GM11168 (cell line): ENCODE measurements around the gene C1orf198.

ENCODE experiments used
- in situ Hi-C: fragments of 300-500 bp; cut with MboI; formaldehyde crosslinking; loops from one replicate; pipeline ENCODE4 v1.12.0; 2022; ENCODE audit warnings: low sequenced_read_pairs; ENCODE audit not compliant: unreplicated experiment

C1orf198 gene

DNA sequence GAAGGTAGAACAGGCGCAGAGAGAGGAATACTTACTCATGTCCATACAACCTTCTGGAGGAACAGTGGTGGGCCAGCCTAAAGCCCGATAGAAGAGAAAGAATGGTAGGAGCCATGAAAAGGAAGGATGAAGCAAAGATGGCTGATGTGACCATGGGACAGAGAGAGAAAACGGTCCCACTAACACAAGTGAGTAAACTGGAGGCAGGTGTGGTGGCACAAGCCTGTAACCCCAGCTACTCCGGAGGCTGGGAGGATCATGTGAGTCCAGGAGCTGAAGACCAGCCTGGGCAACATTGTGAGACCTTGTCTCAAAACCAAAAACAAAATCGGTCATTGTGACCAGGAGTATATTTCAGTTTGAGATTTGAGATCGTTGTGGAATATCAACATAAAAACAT is 49.4 kb downstream of the C1orf198 start:
- in situ Hi-C loops: no loop called here

DNA sequence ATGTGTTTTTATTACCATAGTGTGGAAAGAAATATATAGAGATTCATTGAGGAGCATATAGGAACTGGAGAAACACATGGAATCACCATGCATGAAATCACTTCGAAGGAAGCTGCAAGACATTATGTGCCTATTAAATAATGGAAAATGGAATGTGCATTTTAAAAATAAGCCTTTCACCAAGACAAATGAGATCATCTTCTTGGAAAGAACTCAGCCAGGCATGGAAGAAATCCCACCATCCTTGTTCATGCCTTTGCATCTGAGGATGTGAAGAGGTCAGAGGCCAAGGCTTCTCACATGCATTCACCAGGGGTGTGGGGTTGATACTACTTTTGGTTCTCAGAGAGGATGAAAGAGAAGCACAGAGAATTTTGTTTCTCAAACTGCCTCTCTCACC is 50.0 kb downstream of the C1orf198 start:
- in situ Hi-C loops: no loop called here

DNA sequence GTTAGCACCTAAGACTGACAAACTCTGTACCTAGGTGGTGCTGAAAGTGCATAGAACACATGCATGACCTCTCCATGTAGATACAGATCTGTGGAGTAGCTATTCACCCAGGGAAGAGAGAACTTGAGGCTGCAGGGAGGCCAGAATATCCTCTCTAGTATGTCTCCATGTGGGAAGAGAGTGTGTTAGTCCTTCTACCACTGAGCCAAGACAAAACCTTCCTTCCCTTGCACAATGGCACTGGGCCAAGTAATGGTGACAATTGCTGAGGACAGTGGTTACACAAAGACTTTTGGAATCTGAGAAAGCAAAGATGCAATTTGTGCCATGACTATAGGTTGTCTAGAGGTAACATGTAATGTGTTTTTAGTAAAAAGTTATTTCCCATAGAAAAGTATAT is 52.3 kb downstream of the C1orf198 start:
- in situ Hi-C loops: no loop called here

DNA sequence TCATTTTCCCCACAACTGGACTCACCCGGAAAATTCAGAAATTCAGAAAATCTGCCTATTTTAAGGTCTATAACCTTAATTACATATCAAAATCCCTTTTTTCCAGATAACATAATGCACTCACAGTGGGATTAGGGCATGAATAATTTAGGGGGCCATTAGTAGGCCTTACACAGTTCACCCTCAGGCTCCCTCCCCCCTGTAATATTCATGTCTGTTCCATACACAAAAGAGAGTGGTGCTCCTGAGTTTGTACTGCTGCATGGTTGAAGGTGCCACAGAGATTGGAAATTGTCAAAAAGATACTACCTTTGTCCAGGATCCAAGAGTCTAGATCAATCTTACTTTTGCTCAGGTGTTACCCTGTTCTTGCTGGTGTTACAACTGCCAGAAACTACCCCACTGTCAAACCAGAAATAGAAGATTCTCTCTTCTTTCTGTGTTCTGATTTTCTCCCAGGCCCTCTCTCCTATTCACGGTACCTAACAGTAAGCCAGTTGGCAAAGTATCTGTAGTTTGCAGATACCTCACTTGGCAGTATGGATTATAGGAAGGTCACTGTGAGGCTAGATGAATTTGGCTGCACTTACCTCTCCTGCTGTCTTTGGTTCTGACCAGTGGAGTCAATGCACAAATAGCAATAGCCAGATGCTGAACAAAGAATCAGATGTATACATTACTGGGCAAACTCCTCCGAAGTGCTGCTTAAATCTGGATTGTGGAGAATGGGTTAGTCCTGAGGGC is 53.2 kb downstream of the C1orf198 start:
- in situ Hi-C loops: no loop called here

DNA sequence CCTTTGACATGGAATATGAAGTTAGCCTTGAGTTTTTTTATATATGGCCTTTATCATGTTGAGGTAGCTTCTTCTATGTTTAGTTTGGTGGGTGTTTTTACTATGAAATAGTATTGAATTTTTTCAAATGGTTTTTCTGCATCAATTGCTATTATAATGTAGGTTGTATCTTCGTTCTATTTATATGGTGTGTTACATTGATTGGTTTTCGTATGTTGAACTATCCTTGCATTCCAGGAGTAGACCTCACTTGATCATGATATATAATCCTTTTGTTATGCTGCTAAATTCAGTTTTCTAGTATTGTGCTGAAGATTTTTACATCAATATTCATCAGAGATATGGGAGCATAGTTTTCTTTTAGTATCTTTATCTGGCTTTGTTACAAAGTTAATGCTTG is 55.8 kb downstream of the C1orf198 start:
- in situ Hi-C loops: no loop called here

DNA sequence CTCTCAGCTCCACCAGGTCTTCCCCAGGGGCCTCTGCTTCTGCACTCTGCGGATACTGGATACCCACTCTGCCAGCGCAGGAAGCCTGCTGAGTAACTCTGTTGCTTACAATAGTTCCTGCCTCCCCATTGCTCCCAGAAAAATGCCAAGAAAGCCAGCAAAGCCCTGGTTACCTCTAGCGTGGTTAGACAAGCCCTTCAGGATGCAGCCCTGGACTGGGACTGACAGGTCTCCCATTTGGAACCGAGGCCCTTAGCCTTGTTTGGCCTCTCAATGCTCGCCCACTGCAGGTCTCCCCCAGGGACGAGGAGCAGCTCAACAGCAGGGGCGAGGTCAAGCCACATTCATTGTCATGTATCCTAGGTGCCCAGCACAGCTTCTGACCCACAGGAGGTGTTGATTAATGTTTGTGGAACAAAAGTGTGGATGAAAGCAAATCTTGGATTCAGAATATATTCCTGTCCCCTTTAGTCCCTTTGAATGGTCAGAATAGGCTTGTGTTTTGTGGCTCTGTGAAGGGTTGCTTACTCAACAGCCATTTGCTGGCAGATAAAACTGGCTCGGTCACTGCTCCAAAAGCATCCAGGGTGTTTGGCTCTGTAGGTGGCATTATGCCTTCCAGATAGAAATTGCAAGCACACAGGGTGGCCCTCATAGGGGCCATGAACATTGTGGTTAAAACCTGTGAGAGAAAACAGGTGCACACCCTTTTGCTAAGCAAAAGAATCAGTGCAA is 58.9 kb downstream of the C1orf198 start:
- in situ Hi-C loops: no loop called here

DNA sequence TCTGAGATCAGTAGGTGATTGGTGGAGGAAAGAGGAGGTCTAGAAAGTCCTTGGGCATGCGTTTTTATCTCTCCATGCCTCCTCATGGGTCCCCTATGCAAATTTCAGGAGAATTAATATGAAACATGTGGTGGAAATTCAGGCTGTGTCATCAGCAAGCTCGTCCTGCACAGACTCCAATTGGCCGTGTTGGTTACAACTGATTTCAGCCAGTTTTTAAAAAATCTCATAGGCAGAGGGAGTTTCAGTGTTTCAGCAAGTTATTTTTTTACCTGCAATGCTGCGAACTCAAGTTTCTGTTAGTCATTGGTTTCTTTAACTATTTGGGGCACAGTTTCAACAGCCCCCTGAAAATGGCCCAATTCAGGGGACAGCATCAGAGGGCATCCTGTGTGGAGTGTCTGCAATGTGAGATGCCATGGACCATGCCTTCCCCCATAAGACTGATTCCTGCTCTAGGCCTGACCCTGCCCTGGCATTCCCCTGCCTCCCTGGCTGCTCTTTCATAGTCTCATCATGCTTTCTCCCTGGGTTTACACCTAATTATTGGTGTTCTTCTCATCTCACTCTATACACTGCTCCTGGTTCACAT is 59.9 kb downstream of the C1orf198 start:
- in situ Hi-C loops: no loop called here

DNA sequence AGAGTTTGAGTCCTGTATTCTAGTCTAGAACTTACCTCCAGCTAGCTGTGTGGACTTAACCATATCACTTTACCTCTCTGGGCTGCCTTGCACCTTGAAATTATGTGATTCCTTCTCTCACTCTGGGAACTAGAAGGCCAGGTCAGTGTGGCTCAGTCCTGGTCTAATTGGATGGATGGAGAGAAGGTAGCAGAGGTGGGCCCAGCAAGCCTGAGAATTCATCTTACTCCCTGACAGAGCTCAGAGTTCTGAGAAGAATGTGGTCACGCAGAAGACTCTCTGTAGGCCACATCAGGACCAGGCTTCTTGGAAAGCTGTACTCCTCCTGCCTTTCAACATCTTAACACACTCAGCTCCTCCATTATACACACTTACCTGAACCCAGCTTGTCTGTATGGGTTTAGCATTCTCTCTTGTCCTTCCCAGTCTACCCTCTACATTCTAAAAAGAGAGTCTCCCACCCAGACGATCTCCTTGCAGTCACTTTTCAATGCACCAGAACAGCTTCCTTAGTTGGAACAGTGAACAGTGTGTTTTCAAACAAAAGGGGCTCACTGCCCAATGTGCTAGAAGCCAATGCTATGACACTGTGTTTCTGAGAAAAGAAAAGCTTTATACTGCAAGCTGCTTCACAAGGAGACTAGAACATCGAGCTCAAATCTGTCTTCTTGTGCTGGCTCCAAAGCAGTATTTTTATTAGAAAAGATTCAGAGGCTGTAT is 60.6 kb downstream of the C1orf198 start:
- in situ Hi-C loops: no loop called here

DNA sequence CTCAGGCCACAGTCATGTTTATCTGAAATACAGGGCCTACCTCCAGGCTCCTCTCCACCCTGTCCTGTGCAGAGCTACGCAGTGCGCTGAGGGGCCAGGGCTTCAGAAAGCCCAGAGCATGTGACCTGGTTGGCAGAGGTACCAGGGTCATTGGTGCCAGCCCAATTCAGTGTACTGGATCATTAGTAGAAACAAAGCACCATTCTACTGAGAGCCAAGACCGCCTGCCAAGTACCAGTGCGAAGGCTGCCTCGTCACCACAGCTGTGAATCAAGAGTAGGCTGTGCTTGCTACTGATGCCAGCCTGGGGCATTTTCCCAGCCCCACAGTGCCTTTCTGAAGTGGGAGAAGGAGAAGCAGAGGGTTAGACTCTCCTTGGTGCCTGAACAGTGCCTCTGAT is 61.3 kb downstream of the C1orf198 start:
- in situ Hi-C loops: no loop called here

DNA sequence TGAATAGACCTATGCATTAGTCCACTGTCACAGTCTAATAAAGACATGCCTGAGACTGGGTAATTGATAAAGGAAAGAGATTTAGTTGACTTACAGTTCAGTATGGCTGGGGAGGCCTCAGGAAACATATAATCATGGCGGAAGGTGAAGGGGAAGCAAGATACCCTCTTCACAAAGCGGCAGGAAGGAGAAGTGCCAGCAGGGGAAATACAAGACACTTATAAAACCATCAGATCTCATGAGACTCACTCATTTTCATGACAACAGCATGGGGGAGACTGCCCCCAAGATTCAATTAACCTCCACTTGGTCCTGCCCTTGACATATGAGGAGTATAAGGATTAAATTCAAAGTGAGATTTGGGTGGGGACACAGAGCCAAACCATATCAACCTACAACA is 61.8 kb downstream of the C1orf198 start:
- in situ Hi-C loops: no loop called here

DNA sequence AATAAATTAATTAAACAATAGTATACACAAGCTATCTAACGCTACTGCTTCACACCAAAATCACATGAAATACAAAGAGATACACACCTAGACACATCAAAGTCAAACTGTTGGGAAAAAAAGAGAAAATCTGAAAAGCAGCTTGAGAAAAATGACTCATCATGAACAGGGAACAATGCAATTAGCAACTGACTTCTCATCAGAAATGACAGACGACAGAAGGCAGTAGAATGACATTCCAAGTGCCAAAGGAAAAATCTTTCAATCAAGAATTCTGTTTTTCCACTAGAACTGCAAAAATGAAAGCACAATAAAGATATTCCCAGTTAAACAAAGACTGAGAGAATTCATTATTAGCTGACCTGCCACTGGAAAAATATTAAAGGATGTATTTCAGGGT is 63.9 kb downstream of the C1orf198 start:
- in situ Hi-C loops: no loop called here

DNA sequence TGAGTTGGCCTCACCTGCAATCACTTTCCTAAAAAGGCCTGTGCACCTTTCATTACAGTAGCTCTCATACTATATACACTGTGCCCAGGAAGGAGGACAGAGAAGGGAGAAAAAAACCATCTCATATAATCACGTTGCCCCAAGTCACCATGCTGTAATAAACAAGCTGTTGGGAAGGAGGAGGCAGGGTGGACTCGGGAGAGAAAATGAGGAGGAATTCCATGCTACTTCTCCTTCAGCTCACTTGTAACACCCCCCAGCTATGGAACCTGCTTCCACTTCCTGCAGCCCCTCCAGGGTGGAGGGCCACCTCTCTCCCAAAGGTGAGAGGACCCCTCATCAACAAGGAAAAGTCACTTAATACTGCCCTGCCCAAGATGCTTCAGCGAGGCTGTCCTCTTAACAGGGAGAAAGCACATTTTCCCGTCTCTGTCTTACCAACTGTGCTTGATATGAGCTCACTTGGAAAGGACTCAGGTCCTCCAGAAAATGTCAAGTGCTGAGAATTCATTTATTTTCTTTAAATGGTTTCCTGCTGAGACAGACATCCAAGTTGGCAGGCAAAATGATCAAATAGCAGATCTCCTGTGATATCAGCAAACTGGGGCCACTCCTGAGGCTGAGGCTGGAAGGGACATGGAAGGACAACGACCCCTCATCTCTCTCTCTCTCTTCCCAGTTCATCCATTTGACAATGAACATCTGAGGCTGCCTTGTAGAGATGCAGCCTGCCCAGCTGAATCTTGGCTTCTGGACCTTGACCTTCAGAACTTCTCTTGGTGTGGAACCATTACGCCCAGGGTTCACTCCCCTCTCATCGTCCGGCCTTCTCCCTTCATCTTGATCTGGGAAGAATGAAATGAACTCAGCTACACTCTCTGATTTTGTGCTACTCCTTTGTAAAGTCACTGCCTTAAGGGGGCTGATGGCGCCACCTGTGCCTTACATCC is 67.2 kb downstream of the C1orf198 start:
- in situ Hi-C loops: no loop called here

DNA sequence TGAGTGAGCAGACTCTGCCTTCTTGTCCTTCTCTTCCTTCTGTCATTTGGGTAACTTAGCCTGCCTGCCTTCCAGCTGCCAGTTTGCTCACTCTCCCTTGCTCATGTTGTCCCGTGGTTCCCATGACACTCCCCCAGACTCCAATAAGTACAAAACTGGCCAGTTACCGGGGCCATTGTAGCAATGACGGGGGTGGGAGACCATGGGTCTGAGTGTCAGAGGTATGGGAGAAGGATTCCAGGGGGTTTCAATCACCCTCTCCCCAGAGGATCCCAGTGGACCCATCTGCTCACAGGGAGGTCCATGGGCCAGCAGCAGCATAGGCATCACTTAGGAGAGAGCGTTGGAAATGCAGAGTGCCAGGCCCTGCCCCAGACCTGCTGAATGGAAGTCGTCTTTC is 69.8 kb downstream of the C1orf198 start:
- in situ Hi-C loops: no loop called here

DNA sequence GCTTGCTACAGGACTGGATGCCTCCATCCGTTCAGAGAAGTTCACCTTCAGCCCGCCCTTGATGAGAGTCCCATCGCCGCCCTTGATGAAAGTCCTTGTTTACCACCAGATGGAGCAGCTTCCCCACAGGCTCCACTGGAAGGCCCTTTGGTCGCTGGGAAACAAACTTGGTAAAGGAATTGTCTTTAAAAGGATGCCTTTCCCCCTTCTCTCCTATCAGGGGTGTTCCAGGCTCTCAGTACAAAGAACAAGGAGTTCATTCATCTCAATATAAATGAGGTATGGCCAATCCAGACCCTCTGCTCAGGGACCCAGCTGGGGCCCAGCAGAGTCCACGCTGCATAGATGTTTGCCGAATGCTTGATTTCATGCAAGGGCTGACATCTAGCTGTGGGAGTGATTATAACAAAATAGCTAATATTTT is 70.4 kb downstream of the C1orf198 start:
- in situ Hi-C loops: no loop called here

DNA sequence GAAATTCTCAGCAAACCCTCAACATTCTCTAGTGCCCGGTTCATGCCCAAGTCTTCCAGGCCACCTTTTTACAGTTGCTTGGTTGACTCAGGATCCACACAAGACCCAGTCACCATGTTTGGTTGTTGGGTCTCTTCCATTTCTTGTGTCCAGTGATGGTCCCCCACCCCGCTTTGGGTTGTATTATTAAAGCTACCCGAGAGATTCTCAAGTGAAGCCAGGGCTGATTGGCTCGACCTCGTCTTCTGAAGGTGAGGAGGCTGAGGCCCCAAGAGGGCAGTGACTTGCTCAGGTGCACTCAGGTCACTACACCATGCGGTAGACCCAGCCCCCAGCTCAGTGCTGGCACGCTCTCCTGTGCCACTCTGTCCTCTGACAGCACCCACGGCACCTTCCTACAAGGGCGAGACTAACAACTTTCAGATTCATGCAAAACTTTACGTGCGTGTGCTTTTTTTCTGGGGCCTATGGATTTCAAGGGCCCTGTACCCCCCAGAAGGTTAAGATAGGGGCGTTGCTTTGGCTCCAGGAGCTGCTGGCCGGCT is 70.9 kb downstream of the C1orf198 start:
- in situ Hi-C loops: no loop called here

DNA sequence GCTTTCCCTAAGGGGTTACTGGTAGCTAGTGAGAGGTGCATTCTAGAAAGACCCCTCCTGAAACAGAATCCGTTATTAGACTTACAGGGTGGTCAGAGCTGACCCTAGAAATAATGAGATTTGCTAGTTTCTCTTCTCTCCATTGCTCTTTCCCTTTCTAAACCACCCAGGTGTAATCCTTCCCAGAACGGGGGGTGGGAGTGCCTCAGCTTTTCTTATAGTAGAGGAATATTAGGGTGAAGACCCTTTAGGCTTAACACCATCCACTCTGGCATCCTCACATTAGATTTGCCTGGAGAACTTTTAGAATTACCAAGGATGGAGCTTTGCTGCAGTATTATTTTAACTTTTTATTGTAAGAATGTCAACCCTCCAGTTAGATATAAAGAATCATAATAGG is 71.7 kb downstream of the C1orf198 start:
- in situ Hi-C loops: no loop called here

DNA sequence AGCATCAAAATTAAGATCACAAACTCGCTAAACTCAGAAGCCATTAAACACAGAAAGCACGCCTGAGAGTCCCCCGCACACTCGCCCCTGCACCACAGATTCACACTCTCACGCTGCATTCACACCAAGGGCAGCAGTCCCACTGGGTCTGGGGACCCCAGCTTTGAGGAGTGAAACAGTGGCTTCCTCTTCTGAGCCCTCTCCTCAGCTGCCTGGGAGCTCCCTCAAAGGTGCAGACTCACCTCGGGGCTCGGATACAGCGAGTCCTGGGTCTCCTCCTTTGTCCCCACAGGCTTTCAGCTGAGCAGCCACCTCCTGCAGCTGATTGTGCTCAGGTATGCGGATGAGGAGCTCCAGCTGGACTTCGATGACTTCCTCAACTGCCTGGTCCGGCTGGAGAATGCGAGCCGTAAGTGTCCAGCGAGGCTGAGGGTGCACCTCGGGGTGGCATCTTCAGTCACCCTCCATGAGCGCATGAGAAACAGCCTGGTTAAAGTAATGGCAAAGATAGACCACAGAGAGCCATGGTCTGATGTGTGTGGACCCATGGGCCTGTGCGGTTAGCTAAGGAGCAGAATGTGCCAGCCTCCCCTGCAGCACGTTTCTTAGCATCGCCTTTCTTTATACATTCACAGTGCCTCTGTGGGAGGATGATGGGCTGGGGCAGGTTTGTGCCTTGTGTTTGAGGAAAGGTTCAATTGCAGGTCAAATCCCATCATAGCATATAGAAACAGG is 73.3 kb downstream of the C1orf198 start:
- in situ Hi-C loops: no loop called here

DNA sequence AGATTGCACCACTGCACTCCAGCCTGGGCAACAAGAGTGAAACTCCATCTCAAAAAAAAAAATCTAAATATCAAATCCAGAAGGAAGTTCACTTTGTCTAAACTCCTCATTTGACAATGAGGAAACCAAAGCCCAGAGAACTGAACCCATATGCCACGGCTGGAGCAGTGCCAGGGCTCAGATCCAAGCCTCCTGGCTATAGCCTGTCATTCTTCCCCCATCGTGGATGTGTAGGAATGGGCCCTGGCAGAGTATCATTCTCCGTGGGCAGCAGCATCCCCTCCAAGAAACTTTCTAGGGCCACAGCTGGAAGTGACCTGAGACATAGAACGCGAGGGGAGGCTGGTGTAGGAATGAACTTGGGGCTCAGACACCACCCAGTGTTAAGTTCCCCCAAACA is 73.9 kb downstream of the C1orf198 start:
- in situ Hi-C loops: no loop called here

DNA sequence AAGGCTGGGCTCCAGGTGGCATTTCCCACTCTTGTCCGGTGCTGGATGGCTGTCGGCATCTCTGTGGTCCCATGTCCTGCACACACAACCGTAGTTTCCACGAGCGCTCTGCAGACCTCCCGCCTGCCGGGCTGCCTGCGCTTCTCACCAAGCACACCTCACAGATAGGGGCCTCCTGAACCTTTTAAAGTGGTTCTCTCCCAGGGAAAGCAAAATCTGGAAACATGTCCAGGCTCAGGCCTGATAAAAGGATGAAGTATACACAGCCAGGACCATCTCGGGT is 74.9 kb downstream of the C1orf198 start:
- in situ Hi-C loops: no loop called here
